Activated CD8-positive, alpha-beta memory T cell treated with anti-CD3 and anti-CD28 coated beads for 1 hour (primary cell): ENCODE results near the gene CCDC28A.
"Not testable (repeated sequence)": the region's sequence is repeated elsewhere in the genome, so short reads cannot be mapped to it uniquely, and the experiment has no call there.

Experiments
- DNase-seq, 2 donors: peaks; one replicate each; pipeline ENCODE4 v3.0.0-alpha.2; 2020; ENCODE audit warnings: low read depth in 1 of 2; ENCODE audit errors: extremely low read depth in 1 of 2

CCDC28A gene

DNA sequence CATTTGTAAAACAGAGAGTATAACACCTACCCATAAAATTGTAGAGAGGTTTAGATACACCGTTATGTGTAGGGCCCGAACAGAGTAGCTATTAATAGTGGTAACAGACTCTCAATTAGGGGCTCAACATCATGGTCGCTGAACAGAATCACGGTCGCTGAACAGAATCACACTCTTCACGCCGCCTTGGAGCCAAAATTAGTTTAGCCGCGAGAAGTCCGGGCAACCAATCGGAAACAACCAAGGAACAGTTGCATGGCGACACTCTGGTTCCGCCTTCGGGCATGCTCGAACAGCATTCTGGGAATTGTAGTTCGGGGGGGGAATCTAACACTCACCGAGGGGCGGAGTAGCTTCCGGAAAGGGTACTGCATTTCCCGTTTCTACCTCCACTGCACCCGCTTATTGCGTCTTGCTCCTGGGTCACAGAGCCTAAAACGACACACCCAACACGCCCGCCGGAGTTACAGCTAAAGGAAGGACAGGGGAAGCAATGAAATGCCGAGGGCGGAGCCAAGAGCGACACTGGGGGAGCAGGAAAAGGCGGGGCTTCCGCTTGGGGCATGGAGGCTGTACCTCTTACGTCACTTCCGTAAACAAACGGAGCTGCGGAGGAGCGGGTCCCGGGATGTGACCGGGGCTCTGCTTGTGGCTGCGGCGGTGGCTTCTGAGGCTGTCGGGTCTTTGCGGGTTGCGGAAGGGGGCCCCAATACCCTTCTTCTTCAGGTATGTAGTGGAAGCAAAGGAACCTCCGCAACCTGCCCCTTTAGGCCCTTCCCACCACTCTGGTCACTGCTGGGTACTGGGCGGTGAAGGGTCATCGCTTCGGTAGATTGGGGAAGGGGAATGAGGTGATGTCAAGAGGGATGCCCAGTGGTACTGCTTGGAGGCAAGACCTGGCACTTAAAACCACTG, at the start of gene CCDC28A:
Gene CCDC28A, plus strand, starts transcription at position 593 of the 915 bp plus-strand sequence. CDS start 2,352 bp downstream, outside the sequence.
- DNase-seq: peak; percentile 83 to 86

DNA sequence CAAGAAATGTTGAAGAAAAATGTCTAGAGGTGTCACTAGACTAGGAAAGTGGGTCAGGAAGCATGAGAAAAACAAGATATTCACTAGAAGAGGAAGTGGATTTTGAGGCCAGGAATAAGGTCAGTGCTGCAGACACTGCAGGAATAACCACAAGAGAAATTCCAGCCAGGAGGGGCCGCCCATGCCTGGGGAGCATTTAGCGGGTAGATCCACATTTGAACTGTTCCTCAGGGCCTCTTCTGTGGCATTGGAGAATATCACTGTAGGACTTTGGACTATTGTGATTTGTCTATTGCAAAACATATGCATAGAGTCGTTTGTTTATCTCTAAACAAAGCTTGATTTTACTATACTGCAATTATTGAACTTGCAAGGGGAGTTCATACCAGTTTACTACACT, 49.6 kb upstream of the CCDC28A start:
- DNase-seq: no peak

DNA sequence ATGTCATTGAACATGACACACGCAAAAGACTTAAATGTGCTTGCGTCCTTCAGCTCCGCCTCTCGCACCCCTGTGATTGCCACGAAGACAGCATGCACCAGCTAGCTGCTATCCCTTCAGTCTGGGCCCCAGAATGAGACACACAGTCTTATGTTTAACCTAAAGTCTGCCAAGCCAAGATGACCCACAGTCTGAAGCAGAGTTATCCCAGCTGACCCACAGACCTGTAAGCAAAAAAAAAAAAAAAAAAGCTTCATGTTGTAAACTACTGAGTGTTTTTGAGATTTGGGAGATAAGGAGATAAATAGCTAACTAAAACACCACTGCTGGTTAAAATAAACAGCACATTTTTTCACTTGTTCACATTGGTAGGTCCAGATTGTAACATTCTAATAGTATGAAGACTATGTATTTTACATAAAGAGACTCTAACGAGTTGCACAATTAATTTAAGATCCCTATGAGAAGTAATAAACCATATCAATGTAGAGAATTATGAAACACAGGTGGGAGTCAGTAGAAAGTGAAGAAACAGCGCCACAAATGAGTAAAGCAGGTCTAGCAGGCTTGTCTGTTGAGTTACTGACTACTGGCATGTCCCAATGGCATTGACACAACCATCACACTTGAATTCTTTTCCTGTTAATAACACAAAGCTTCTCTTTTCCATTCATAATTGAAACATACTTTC, 47.4 kb upstream of the CCDC28A start:
- no peak for DNase-seq

DNA sequence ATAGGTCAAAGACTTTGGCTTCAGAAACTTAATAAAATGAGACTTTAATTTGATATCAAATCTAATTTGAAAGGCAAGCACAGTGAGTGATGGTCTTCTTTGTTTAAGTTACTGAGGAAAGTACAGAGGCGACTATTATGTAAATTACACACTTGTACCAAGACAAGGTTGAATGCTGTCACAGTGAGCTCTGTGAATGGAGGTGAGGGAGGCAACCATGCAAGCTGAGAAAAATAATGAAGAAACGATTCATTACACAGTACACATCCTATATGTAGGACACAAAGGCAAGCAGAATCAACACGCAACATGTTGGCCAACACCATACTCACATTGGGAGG, 46.8 kb upstream of the CCDC28A start:
- no peak for DNase-seq

DNA sequence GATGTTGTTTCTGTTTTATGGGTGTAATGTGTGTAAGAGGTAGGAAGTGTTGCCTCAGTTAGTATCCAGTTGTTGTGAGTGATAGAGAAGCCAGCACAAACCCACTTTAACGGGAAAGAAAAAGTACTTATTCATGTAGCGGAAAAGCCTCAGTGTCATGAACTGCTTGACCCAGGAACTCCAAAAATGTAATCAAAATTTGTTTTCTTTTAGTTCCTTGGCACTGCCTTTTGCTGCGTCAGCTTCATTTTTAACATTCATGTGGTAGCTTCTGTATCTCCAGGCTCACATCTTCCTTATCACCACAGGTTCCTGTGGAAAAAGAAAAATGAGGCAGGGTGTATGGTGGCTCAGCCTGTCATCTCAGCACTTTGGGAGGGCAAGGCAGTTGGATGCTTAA, 46.4 kb upstream of the CCDC28A start:
- no peak for DNase-seq

DNA sequence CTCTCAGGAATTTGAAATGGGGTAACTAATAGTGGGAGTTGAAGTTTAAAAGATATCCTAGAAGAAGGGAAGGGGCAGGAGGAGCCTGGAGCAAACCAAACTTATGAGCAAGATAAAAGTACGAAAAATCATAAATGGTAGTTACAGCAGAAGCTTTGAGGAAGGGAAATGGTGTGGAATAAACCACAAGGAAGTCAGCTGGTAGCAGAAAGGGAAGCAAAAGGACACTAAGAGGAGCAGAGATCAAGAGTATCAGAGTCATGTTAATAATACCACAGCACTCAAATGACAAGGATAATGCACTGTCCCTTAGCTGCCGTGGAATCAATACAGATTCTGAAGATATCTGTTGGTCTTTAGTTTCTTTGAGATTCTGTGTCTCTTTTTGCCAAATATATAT, 44.9 kb upstream of the CCDC28A start:
- DNase-seq: no peak

DNA sequence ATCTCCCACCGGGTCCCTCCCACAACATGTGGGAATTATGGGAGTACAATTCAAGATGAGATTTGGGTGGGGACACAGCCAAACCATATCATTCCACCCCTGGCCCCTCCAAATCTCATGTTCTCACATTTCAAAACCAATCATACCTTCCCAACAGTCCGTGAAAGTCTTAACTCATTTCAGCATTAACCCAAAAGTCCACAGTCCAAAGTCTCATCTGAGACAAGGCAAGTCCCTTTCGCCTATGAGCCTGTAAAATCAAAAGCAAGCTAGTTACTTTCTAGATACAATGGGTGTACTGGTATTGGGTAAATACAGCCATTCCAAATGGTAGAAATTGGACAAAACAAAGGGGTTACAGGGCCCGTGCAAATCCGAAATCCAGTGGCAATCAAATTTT, 43.5 kb upstream of the CCDC28A start:
- DNase-seq: not testable (repeated sequence)

DNA sequence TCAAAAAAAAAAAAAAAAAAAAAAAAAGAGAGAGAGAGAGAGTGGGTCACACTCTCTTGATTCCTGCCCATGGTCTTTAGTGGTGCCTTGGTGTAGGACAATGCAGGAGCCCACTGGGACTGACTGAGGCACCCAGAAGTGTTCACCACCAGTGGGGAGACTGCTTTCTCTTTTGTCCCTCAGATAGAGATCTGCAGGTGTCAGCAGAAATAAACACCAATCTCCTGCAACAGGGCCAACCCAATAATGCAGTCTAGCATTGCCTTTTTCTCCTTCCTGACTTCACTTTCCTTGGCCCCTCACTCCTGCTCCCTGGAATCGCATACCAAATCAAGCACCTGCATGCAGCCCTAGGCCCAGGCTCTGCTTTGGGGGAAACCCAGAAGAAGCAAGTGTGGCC, 39.0 kb upstream of the CCDC28A start:
- DNase-seq: no peak

DNA sequence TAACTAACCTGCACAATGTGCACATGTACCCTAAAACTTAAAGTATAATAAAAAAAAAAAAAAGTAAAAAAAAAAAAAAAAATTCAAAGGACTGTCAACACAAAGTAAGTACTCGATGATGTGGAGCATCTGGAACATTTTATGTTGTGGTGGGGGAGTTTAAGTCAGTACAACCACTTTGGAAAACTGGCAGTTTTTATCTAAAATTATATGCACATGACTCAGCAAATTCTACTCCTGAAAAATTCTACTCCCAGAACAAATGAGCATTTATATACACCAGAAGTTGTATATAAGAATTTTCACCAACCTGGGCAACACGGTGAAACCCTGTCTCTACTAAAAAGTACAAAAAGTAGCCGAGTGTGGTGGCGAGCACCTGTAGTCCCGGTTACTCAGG, 36.9 kb upstream of the CCDC28A start:
- DNase-seq: no peak

DNA sequence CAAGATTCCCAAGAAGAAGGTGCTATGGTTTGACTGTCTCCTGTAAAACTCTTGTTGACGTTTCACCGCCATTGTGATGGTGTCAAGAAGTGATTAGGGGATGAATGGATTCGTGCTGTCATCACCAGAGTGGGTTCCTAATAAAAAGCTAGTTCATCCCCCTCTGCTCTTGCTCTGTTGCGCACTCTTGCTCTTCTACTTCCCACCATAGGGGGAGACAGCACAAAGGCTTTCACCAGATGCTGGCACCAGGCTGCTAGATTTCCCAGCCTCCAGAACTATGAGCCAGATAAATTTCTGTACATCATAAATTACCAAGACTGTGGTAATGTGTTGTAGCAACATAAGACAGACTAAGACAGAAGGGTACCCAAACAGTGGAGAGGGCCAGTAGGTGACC, 21.6 kb upstream of the CCDC28A start:
- no peak for DNase-seq

DNA sequence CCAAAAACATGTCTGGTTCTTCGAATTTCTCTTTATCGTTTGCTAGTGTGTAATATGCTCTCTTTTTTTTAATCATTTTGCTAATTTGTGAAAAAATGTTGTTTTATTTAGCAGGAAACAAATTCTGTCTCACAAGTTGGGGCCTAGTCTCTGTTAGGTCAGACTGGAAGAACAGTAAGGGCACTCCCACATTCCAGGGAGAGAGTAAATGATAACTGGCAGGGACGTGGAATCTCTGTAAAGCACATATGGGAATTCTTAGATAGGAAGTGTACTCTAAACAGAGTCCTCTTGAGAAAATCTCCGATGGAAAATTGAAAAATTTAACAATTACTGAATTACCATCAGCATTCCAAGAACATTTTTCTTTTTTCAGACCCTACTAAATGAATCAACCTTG, 16.4 kb upstream of the CCDC28A start:
- DNase-seq: no peak

DNA sequence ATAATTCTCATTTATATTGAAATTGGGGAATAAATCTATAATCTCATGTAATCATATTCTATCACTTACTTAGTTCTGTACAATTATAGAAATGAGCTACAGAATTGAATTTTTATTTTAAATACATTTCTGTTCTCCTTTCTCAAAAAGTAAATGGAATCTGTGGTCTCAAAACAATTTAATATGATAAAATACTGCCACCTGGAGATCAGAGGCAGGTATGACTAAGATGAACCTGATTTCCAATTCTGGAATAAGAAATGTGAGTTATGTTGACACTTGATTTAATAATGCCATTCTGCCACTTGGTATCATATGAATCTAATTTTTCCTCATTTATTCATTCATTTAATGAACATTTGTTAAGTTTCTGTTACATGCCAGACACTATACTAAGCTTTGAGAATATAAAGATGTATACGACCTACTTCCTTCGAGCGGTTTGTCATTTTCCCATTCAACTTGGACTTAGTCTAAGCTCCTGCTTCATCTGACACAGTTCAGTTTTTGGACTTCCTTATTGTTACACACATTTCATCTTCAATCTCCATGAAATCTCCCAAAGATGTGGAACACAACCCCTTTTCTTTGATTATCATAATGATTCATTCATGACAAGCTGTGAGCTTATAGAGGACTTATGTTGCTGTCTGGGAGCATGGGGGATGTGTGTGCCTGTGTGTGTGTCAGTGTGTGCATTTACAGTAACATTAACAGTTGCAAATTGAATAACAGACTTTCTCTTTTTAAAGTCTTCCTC, 7.5 kb upstream of the CCDC28A start:
- no peak for DNase-seq

DNA sequence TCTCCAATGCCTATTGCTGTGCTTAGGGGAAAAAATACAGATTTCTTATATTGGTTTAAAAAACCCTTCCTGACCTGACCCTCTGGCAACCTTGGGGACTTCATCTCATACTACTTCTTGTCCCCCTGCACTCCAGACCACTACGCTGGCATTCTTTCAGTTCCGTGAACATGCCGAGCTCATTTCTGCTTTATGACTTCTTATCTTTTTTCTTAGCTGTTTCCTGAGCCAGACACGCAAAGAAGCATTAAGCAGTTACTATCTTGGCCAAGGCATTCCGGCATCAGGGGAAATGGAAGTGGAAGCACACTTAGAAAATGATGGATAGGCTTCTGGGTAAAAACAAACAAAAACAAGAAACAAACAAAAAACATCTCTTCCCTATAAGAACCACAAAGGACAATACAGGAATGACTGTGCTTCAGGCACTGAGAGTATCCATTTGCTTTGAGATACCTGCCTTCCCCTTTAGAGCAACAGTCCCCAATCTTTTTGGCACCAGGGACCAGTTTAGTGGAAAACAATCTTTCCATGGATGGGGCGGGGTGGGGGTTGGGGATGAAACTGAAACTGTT, 4.4 kb upstream of the CCDC28A start:
- DNase-seq: no peak

DNA sequence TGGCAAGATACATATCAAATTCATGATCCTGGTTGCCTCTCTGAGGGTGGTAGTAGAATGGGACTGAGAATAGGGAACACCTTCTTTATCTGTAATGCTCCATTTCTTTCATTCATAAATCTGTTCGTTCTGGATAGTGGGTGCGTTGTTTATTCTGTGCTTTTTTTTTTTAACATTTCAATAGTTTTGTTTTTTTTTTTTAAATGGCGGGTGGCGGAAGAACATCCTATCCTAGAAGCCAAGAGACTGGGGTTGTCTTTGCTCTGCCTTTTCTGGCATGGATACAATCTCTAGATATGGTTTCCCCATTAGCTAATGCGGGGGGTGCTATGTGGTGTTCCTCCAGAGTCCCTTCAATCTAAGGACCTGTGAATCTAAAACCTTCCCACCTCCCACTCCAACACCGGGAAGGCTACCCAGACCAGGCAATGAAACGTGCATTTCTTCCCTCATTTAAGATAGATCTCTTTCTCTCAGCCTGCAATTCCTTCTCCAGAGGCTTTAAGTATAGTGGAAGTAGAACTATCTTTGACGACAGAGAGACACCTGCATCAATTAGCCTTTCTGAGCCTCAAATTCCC, 883 bp upstream of the CCDC28A start:
- no peak for DNase-seq

DNA sequence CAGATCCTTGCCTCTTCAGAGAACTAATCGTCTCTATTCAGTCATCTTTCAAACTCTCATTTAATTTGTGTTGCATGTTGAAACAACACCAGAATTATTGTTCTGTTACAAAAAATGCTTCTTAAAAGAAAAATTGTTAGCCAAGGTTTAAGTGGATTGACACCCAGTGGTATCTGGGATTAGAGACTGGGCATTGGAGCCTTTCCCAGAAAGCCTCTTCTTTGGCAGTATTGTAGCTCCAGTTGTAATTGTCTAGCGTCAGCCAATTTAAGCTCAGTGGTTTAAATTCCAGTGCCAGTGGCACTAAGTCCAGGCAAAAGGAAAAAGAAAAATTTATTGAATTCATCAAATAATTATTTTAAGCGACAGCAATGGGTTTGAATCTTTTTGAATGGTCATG, 801 bp downstream of the CCDC28A start:
- DNase-seq: no peak

DNA sequence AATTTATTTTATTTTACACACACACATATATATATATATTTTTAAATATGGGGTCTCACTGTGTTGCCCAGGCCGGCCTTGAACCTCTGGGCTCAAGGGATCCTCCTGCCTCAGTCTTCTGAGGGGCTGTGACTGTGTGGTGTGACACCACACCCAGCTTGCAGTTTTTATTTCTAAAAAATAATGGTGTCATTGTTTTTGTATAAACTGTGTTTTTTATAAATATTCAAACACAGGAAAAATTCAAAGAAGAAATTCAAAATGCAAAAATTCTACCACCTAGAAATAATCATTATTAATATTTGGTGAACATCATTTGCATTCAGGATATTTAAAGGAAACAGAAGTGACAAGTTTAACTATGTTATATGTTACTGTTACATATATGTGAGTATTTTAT, 3.1 kb downstream of the CCDC28A start:
- no peak for DNase-seq

DNA sequence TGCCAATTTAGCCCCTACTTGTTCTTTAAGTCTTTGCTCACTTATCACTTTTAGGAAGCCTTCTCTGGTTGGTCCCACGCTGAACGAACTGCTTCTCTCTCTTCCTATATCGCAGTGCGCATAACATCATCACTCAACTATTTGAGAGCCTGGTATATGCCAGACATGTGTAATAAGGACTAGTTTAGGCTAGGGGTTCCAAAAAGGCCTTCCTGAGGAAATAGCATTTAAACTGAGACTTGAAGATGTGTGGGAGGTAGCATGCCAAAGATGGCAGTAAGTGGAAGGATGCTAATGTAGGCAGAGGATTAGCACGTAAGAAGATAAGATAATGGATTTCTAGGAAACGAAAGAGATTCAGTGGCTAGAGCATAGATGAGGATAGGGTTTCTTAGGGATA, 4.8 kb downstream of the CCDC28A start:
- no peak for DNase-seq

DNA sequence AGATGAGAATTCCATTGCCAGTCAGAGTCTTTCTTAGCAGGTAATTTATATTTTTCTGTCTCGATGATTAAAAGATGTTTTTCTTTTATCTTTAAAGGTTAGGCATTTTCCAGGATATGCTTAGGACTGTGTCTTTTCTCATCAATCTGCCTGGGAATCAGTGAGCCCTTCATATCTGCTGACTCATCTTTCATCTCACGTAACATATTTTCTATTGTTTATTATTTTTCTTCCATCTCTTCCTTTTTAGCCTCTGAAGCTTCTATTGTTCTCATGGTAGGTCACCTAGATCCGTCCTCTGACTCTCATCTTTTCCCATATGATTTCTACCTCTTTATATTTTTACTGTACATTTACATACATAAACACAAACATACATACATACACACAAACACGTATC, 8.7 kb downstream of the CCDC28A start:
- DNase-seq: no peak

DNA sequence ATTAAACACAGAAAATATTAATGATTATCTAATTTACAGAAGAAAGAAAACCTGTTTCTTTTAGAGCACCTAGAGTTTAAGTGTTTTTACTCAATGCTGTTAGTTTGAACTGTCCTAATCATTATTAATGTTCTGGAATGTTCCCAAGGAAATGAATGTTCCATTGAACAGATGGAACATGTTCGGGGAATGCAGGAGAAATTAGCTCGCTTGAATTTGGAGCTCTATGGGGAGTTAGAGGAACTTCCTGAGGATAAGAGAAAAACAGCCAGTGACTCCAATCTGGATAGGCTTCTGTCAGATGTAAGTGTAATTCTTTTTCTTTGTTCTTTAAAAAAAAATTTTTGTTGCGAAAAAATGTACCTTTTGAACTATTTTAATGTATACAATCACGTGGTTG, 11.5 kb downstream of the CCDC28A start:
- no peak for DNase-seq

DNA sequence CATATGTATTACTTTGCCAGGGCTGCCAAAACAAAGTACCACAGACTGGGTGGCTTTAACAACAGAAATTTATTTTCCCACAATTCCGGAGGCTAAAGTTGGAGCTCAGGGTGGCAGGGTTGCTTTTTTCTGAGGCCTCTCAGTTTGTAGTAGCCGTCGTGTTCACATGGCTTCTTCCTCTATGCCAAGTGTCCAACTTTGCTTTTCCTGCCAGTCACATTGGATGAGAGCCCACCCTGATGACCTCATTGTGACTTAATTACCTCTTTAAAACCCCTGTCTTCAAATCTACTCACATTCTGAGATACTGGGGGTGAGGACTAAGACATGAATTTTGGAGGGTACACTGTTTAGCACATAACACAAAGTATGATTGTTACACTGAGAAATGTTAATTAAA, 12.4 kb downstream of the CCDC28A start:
- no peak for DNase-seq

DNA sequence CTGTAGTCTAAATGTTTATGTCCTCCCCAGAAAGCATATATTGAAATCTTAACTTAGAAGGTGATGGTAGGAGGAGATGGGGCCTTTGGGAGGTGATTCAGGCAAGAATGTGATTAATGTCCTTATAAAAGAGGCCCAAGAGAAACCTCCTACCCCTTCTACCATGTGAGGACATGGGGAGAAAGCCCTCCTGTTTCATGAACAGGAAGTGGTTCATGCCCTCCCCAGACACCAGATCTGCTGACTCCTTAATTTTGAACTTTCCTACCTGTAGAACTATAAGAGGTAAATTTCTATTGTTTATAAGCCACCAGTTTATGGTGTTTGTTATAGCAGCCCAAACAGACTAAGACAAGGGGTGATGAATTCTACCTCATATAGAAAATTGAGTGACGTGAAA, 13.6 kb downstream of the CCDC28A start:
- DNase-seq: no peak
